ENCODE measurements around the gene ZNF862. TPM values are rescaled to one million over a fixed set of nuclear protein-coding genes. Genes with fewer than 3 reads are reported as not detected.

Gene ZNF862
- total RNA-seq, result 10.1 TPM
- long read RNA-seq, partial matches to known transcripts, result 2 of 8 reads
- long read RNA-seq, other reads (novel, unspliced or antisense), result 6 of 8 reads

DNA sequence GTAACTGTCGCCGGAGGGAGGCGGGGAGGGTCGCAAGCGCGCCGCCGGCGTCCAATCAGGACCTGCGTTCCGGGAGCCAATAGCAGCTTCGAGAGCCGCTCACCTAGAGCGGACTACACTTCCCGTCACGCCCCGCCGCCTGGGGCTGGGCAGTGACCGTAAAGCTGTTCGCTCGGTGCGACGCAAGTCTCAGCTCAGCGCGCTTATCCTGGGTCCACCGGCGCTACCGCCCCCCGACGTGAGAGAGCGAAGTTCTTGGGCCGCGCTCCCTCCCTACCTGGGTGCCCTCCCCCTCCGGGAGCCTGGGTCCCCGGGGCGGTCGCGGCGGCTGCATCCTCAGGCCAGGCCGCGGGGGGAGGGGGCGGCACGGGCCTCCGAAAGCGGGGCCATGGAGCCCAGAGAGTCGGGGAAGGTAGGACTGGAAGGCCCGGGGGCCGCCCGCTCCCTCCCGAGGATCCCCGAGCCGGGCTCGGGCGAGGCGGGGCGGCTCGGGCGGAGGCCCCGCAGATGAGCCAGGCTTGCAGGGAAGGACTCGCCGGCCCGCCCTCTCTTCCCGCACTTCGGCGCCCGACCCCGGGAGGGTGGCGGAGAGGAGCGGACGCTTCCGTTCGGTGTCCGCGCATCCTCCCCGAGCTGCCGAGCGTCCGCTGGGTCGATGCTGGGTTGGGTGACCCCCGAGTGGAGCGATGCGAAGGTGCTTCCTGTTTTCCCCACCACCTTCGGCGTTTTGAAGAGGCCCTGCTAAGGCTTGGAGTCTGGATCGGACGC lies at the start of gene ZNF862:
TSS of gene ZNF862 (plus strand) at position 152 of the 768 bp plus-strand sequence. CDS start at position 389, 237 bp downstream.
- DNase-seq (ENCODE audit: missing footprints) (peak; percentile 99), ATAC-seq (peak; percentile 99)
- intact Hi-C loops (cut with DNase I), result loop anchor here (2.0 kb wide), 2 partner anchors 34 to 68 kb away; partner anchors contain the start of gene ATP6V0E2

DNA sequence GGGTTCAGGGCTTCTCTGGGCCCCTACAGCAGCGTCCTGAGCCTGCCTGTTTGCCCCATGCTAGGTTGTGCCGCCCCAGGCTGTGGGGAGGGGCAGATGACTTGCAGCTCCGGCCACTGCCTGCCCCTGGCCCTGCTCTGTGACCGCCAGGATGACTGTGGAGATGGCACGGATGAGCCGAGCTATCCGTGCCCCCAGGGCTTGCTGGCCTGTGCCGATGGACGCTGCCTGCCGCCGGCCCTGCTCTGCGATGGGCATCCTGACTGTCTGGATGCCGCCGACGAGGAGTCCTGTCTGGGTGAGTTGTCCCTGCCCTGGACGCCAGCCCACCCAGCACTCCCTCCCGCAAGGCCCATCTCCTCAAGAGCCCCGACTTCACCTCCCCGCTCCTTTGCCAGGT lies 49.1 kb upstream of the ZNF862 start:
- intact Hi-C loops (cut with DNase I), result no loop called here
- DNase-seq (ENCODE audit: missing footprints), result no peak
- no peak for ATAC-seq

DNA sequence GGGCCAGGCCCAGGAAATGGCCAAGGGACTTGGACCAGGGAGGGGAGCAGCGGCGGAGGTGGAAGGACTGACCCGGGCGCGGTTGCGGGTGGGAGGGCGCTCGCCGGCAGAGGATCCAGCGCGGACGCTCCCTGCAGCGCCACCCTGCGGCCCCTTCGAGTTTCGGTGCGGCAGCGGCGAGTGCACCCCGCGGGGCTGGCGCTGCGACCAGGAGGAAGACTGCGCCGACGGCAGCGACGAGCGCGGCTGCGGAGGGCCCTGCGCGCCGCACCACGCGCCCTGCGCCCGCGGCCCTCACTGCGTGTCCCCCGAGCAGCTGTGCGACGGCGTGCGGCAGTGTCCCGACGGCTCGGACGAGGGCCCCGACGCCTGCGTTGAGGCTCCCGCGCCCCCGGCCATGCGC lies 48.0 kb upstream of the ZNF862 start:
- DNase-seq (ENCODE audit: missing footprints) (peak; percentile 83), ATAC-seq (no peak)
- intact Hi-C loops (cut with DNase I), result no loop called here

DNA sequence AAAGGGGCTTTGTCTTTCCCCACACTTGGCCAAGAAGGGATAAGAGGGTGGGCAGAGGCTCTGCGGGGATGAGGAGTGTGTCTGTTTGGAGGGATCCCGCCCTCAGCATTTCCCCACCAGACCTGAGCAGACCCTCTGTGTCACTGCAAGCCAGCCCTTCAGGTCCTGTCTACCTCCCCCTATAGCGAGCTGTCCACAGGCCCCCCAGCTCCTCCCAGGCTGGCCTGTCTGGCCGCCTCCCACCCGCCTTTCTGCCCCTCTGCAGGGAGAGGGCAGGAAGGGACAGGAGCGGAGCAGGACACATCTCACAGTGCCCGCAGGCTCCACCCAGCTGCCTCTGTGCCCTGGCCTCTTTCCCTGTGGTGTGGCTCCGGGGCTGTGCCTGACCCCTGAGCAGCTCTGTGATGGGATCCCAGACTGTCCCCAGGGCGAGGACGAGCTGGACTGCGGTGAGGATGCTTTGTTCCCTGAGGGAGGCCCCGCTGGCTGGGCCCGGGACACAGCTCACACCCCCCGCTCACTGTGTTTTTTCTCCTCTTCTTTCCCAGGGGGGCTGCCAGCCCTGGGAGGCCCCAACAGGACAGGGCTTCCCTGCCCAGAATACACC lies 47.3 kb upstream of the ZNF862 start:
- intact Hi-C loops (cut with DNase I), result no loop called here
- no peak for ATAC-seq
- no peak for DNase-seq (ENCODE audit: missing footprints)

DNA sequence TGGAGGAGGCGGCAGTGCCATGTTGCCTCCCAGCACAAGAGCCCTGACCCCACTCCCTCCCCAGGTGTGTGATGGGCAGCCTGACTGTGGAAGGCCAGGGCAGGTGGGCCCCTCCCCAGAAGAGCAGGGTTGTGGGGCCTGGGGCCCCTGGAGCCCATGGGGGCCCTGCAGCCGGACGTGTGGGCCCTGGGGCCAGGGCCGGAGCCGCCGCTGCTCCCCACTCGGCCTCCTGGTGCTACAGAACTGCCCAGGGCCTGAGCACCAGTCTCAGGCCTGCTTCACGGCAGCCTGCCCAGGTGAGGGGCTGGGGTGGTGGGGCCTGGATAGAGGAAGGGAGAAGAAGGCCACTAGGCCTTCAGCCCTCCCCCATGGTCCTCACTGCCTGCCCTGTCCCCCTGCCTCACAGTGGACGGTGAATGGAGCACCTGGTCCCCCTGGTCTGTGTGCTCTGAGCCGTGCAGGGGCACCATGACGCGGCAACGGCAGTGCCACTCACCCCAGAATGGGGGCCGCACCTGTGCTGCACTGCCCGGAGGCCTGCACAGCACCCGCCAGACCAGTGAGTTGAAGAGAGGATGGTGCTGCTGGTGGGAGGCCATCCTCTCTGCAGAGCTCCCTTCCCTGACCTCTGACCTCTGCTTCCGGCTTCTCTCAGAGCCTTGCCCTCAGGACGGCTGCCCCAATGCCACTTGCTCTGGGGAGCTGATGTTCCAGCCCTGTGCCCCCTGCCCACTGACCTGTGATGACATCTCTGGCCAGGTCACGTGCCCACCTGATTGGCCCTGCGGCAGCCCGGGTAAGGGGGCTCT lies 46.6 kb upstream of the ZNF862 start:
- ATAC-seq, result no peak
- intact Hi-C loops (cut with DNase I), result no loop called here
- DNase-seq (ENCODE audit: missing footprints), result no peak

DNA sequence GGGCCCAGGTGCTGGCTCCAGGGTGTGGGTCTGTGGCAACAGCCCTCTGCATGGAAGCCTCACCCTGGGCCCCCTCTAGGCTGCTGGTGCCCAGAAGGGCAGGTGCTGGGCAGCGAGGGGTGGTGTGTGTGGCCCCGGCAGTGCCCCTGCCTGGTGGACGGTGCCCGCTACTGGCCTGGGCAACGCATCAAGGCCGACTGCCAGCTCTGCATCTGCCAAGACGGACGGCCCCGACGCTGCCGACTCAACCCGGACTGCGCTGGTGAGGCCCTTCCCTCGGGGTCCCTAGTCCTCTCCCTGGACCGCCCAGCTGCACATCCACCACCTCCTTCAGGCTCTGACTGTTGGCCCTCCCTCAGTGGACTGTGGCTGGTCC lies 46.0 kb upstream of the ZNF862 start:
- DNase-seq (ENCODE audit: missing footprints), result no peak
- intact Hi-C loops (cut with DNase I), result no loop called here
- ATAC-seq, result no peak

DNA sequence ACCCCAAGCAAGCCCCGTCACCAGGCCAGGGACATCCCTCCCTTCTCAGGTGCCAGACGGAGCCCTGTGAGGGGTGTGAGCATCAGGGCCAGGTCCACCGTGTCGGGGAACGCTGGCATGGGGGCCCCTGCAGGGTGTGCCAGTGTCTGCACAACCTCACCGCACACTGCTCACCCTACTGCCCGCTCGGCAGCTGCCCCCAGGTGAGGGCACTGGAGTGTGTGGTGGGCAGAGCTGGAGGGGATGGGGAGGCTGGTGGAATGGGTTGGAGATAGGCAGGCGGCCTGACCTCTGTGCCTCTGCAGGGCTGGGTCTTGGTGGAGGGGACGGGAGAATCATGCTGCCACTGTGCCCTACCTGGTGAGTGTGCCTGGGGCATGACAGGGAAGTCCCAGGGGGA lies 44.9 kb upstream of the ZNF862 start:
- DNase-seq (ENCODE audit: missing footprints) (no peak), ATAC-seq (no peak)
- intact Hi-C loops (cut with DNase I), result no loop called here

DNA sequence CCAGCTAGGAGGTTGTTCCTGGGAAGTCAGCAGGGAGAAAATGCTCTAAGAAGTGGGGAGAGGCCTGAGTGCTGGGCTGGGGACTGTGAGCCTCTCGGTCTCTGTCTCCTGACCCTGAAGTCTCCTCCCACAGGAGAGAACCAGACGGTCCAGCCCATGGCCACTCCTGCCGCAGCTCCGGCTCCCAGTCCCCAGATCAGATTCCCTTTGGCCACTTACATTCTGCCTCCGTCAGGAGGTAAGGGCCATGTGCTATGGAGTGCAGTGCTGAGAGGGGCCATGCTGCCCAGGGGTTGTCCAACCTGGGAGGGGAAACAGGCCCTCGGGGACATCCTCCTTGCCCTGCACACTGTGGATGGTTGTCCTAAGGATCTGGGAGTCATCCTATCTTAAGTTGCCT lies 43.5 kb upstream of the ZNF862 start:
- ATAC-seq, result no peak
- intact Hi-C loops (cut with DNase I), result no loop called here

DNA sequence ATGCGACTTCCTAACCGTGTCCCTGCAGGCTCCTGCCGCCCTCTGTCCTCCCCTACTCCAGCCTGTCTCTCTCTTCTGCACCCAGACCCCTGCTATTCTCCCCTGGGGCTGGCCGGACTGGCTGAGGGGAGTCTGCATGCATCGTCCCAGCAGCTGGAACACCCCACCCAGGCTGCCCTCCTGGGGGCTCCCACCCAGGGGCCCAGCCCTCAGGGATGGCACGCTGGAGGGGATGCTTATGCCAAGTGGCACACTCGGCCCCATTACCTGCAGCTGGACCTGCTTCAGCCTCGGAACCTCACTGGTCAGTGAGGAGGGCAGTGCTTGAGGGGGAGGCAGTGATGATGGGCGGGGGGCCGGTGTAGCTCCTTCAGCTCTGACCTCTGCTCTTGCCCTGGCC lies 43.0 kb upstream of the ZNF862 start:
- intact Hi-C loops (cut with DNase I), result no loop called here
- ATAC-seq (no peak), DNase-seq (ENCODE audit: missing footprints) (no peak)

More for the DNA sequence above, 43.5 kb upstream of the ZNF862 start:
- DNase-seq (ENCODE audit: missing footprints), result no peak

DNA sequence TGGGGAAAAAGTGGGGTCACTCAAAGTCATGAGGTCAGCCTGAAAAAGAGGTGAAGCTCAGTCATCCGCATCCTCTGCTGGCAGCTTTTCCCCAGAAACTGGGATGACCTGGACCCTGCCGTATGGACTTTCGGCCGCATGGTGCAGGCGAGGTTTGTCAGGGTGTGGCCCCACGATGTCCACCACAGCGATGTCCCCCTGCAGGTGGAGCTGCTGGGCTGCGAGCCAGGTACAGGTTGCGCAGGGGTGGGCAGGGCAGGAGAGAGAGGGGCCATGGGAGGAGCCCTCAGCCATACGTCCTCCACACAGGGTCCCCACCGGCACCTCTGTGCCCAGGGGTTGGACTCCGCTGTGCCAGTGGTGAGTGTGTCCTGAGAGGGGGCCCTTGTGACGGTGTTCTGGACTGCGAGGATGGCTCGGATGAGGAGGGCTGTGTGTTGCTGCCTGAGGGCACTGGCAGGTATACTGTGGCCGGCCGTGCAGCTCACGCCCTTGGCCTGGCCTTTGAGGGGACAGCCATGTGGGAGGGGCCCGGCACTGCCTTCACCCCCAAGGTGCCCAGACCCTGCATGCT lies 41.8 kb upstream of the ZNF862 start:
- intact Hi-C loops (cut with DNase I), result no loop called here
- DNase-seq (ENCODE audit: missing footprints) (no peak), ATAC-seq (no peak)

DNA sequence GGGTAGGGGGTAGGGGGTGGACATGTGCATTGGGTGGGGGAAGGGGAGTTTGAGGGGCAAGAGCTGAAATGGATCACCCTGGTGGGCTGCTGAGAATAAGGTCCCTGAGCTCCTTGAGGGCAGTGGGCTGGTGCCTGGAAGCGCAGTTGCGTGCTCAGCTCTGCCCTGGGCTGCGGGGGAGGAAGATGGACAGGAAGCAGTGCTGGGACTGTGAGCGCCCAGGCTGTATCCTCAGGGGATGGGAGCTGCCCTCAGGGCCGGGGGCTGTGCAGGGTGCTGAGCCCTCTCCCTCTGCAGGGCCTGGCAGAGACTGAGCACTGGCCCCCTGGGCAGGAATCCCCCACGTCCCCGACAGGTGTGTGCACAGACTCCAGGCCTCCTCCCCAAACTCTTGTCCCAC lies 40.4 kb upstream of the ZNF862 start:
- intact Hi-C loops (cut with DNase I), result no loop called here
- no peak for DNase-seq (ENCODE audit: missing footprints)
- ATAC-seq, result no peak

DNA sequence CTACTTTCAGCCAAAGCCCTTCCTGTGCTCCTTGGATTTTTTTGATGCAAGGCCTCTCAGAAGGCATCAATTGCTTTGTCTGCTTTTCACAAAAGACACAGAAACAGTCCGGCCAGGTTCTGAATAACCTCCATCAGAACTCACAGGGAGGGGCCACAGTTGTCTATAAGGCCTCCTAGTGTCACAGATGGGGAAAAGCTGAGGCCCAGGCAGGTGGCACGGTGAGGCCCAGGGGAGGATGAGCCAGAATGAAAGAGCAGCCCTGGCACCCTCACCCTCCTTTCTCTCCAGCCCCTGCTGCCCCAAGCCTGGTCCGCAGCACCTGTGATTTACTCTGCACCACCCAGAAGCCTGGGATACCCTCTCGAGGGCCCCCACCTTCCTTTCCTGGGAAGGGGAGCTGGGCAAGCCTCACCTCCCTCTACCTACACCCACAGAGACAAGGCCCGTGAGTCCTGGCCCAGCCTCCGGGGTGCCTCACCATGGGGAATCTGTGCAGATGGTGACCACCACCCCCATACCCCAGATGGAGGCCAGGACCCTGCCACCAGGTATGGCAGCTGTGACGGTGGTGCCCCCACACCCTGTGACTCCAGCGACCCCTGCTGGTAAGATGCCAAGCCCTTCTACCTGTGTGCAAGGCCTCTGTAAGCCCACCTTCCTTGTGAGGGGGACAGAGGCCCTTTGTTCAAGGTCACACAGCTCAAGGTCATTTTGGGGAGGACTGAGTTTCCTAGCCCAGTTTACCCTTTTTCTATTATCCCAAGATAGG lies 38.6 kb upstream of the ZNF862 start:
- ATAC-seq (no peak), DNase-seq (ENCODE audit: missing footprints) (no peak)
- intact Hi-C loops (cut with DNase I), result no loop called here

DNA sequence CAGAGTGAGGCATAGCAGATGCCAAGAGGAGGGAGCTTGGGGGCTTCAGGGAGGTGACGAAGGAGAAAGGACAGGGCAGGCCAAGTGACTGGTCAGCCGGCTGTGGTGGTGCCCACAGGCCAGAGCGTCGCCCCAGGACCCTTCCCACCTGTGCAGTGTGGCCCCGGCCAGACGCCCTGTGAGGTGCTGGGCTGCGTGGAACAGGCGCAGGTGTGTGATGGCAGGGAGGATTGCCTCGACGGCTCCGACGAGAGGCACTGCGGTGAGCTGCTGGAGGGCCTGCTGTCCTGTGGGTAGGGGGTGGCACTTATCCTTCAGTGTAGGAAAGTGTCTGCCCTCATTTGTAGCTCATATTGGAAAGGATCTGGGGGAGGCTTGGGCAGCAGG lies 38.0 kb upstream of the ZNF862 start:
- DNase-seq (ENCODE audit: missing footprints) (no peak), ATAC-seq (no peak)
- intact Hi-C loops (cut with DNase I), result no loop called here

DNA sequence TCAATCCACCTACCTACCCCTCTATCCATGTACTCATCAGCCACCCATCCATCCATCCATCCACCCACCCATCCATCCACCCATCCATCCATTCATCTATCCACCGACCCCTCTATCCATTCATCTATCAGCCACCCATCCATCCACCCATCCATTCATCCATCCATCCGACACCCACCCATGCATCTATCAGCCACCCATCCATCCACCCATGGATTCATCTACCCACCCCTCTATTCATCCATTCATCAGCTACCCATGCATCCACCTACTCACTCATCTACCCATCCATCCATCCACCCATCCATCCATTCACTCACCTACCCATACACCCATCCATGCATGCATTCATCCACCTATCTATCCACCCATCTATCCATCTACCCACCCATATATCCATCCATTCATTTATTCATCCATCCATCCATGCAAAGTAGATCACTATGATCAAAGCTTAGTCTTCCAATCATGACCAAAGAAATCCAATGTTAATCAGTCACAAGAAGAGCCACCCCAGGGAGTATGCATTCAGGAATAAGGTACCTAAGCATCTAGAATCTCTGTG lies 37.1 kb upstream of the ZNF862 start:
- intact Hi-C loops (cut with DNase I), result no loop called here
- ATAC-seq, result no peak
- no peak for DNase-seq (ENCODE audit: missing footprints)

DNA sequence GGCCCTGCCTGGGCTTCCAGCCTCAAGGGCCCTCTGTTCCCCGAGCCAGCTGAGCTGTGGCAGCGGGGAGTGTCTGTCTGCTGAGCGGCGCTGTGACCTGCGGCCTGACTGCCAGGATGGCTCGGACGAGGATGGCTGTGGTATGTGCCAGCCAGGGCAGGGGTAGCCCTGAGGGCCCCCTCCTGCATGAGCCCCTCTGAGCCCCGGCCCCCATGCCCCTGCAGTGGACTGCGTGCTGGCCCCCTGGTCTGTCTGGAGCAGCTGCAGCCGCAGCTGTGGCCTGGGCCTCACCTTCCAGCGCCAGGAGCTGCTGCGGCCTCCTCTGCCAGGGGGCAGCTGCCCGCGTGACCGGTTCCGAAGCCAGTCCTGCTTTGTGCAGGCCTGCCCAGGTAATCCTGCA lies 36.4 kb upstream of the ZNF862 start:
- ATAC-seq (no peak), DNase-seq (ENCODE audit: missing footprints) (no peak)
- intact Hi-C loops (cut with DNase I), result no loop called here

DNA sequence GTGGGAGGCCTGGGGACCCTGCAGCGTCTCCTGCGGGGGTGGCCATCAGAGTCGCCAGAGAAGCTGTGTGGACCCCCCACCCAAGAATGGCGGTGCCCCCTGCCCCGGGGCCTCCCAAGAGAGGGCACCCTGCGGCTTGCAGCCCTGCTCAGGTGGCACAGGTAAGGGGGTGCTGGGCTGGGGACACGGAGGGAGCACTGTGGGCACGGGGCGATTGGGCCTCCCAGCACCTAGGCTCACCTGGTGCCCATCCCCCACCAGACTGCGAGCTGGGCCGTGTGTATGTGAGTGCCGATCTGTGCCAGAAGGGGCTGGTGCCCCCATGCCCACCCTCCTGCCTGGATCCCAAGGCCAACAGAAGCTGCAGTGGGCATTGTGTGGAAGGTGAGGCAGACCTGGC lies 35.2 kb upstream of the ZNF862 start:
- intact Hi-C loops (cut with DNase I), result no loop called here
- ATAC-seq (no peak), DNase-seq (ENCODE audit: missing footprints) (no peak)

DNA sequence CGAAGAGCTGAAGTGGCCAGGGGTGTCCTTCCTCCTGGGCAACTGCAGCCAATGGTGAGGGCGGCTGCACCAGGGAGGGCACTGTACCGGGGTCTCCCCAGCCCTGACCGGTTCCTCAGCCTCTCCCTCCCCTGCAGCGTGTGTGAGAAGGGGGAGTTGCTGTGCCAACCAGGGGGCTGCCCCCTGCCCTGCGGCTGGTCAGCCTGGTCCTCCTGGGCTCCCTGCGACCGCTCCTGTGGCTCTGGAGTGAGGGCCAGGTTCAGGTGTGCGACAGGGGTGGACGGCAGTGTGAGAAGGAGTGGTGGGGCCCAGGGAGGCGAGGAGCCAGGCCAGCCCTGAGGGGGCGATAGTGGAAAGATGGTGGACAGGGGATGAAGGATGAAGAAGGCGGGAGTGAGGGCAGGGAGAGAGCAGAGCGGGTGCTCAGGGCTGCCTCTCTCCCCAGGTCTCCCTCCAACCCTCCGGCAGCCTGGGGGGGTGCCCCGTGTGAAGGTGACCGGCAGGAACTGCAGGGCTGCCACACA lies 34.6 kb upstream of the ZNF862 start:
- ATAC-seq, result no peak
- DNase-seq (ENCODE audit: missing footprints), result no peak
- intact Hi-C loops (cut with DNase I), result no loop called here

DNA sequence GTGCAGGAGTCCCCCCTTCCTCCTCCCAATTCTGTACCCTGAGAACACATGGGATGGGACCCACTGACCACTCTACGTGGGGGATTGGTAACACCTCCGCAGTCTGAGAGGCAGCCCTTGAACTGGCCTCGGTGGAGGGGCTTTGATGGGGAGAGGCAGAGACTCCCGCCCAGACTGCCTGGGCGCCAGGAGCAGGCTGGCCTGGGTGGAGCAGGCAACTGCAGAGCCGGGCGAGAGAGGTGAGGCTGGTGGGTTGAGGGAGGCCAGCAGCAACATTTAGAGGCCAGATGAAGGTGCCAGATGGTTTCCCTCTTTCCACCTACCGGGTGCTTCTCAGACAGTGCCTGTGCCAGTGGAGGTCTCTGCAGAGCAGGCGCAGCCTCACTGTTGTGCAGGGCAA lies 34.1 kb upstream of the ZNF862 start:
- ATAC-seq, result no peak

More for the DNA sequence above, 34.1 kb upstream of the ZNF862 start:
- intact Hi-C loops (cut with DNase I), result no loop called here
- DNase-seq (ENCODE audit: missing footprints), result no peak

All from Right ventricle myocardium inferior (tissue), 1 donor.